GM10266 (cell line): ENCODE results near the gene TBL1XR1.
"Not testable (repeated sequence)": the region's sequence is repeated elsewhere in the genome, so short reads cannot be mapped to it uniquely, and the experiment has no call there.

Experiments used
- DNase-seq: peaks from one replicate; pipeline ENCODE4 v3.0.0; 2012; ENCODE audit errors: extremely low spot score
- TF ChIP-seq, protein P1 (sequence below): IDR thresholded peaks from 2 replicates; pipeline ENCODE4 v1.5.1; 2012; ENCODE audit warnings: mild to moderate bottlenecking, low read depth; ENCODE audit not compliant: control insufficient read depth, insufficient read depth; ENCODE audit errors: missing control alignments

Gene TBL1XR1

GRCh38 chr3:177026505-177027277 lies 170.6 kb downstream of the TBL1XR1 start:
- TF ChIP-seq, protein P1, sequence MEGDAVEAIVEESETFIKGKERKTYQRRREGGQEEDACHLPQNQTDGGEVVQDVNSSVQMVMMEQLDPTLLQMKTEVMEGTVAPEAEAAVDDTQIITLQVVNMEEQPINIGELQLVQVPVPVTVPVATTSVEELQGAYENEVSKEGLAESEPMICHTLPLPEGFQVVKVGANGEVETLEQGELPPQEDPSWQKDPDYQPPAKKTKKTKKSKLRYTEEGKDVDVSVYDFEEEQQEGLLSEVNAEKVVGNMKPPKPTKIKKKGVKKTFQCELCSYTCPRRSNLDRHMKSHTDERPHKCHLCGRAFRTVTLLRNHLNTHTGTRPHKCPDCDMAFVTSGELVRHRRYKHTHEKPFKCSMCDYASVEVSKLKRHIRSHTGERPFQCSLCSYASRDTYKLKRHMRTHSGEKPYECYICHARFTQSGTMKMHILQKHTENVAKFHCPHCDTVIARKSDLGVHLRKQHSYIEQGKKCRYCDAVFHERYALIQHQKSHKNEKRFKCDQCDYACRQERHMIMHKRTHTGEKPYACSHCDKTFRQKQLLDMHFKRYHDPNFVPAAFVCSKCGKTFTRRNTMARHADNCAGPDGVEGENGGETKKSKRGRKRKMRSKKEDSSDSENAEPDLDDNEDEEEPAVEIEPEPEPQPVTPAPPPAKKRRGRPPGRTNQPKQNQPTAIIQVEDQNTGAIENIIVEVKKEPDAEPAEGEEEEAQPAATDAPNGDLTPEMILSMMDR = no peak
- DNase-seq = no peak

GRCh38 chr3:177015881-177016280 lies 181.4 kb downstream of the TBL1XR1 start:
- TF ChIP-seq, protein P1 = no peak

GRCh38 chr3:177013681-177014280 lies 183.5 kb downstream of the TBL1XR1 start:
- TF ChIP-seq, protein P1 = no peak
- no peak for DNase-seq

More at GRCh38 chr3:177015881-177016280, 181.4 kb downstream of the TBL1XR1 start:
- no peak for DNase-seq

- TF ChIP-seq, protein P1 = no peak
- DNase-seq = no peak
Measured at GRCh38 chr3:177005718-177006405, 191.4 kb downstream of the TBL1XR1 start.

- DNase-seq = not testable (repeated sequence)
Measured at GRCh38 chr3:177000159-177000558, 197.1 kb downstream of the TBL1XR1 start.

DNA sequence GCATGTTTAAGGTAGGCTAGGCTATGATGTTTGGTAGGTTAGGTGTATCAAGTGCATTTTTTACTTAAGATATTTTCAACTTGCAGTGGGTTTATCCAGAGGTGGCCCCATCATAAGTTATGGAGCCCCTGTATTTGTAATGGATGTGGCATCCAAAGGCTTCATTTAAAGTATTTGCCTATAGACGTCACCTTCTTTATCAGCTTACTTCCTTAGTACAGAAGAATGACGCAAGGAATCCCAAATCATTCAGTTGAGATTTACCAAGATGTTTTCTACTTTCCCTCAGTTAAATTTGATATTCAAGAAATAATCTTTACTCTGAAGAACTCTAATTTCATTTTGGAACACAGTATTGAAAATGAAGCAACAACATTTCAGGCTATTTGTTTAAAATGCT lies 201.3 kb downstream of the TBL1XR1 start:
- no peak for DNase-seq
- TF ChIP-seq, protein P1 = no peak

GRCh38 chr3:176994891-176995781 lies 202.1 kb downstream of the TBL1XR1 start:
- no peak for DNase-seq
- TF ChIP-seq, protein P1 = no peak
